Activated T-cell treated with anti-CD3 and anti-CD28 coated beads, Interleukin-2, amount 50 U/mL, for 72 hours (primary cell): Measurements from ENCODE around the gene SBNO2. TPM values are rescaled to one million over a fixed set of nuclear protein-coding genes. Genes with fewer than 3 reads are reported as not detected.
A peak's percentile ranks its signal among the peaks of the same experiment; 100 is the strongest.

Source experiments
- ATAC-seq, 2 donors: fragments of 150-1000 bp; cut with Tn5 transposase; replicated peaks in 1 of 2; 2 replicates each; pipeline ENCODE4 v1.10.0; 2021; ENCODE audit warnings: moderate library complexity in 2 of 2, mild to moderate bottlenecking in 1 of 2
- DNase-seq, 2 donors: peaks; one replicate each; pipeline ENCODE4 v3.0.0; 2021 to 2022; ENCODE audit warnings: mixed read lengths in 1 of 2
- H3K27ac Mint-ChIP-seq: one replicate; pipeline ENCODE4 v1.8.0; 2022; ENCODE audit warnings: mild to moderate bottlenecking, moderate library complexity, mixed read lengths
- H3K27me3 Mint-ChIP-seq: one replicate; pipeline ENCODE4 v1.8.0; 2022; ENCODE audit warnings: low read depth, mixed read lengths
- H3K36me3 Mint-ChIP-seq, 2 donors: one replicate each; pipeline ENCODE4 v1.8.0; 2022; ENCODE audit warnings: mixed read lengths in 2 of 2, mild to moderate bottlenecking in 1 of 2; ENCODE audit not compliant: insufficient read depth in 2 of 2
- H3K4me1 Mint-ChIP-seq: one replicate; pipeline ENCODE4 v1.8.0; 2022; ENCODE audit warnings: low read depth, mixed read lengths
- H3K4me3 Mint-ChIP-seq, 2 donors: one replicate each; pipeline ENCODE4 v1.8.0; 2022; ENCODE audit warnings: mild to moderate bottlenecking in 2 of 2, mixed read lengths in 2 of 2, moderate library complexity in 2 of 2
- H3K9me3 Mint-ChIP-seq, 2 donors: one replicate each; pipeline ENCODE4 v1.8.0; 2022; ENCODE audit warnings: mixed read lengths in 2 of 2
- total RNA-seq, 2 donors: library from RNA; stranded (reverse); gene quantifications; one replicate each; pipeline ENCODE4 v1.2.3, GENCODE V29; 2022

Gene SBNO2
- total RNA-seq, 2 donors from 2014 or later, result 142 to 146 TPM

DNA sequence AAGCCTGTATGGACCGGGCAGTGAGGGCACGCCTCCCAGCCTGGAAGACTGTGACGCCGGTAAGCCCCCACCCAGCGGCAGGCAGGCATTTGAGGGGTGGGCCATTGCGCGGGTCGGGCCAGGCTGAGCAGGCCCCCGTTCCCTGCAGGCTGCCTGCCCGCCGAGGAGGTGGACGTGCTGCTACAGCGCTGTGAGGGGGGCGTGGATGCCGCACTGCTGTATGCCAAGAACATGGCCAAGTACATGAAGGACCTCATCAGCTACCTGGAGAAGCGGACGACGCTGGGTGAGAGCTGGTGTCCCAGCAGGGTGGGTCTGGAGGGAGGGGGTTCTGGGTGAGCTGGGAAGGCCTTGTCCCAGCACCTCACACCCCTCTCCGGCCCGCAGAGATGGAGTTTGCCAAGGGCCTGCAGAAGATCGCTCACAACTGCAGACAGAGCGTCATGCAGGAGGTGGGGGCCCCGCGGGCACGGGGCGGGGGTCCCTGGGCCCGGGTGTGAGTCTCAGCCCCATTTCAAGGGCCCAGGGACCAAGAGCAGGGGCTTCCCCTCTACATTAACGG is 100.0 kb downstream of the SBNO2 start:
- H3K4me3 Mint-ChIP-seq, result peak overlapping the region; percentile 50 to 76
- no peak overlapping the region for H3K27ac Mint-ChIP-seq
- peak in 1 of 2 donors; percentile 0 for ATAC-seq
- no peaks in the 10 kb centered on the region for H3K27me3 Mint-ChIP-seq
- H3K4me1 Mint-ChIP-seq, result peaks cover 71% of the 10 kb centered on the region
- peaks cover 21 to 40% of the 10 kb centered on the region in 2 donors for H3K36me3 Mint-ChIP-seq
- no peak for DNase-seq
- no peaks in the 10 kb centered on the region for H3K9me3 Mint-ChIP-seq

- H3K9me3 Mint-ChIP-seq, result no peaks in the 10 kb centered on the region
- peak overlapping the region; percentile 50 to 76 for H3K4me3 Mint-ChIP-seq
- H3K27me3 Mint-ChIP-seq, result no peaks in the 10 kb centered on the region
- DNase-seq, result no peak
- H3K36me3 Mint-ChIP-seq, result peaks cover 26 to 46% of the 10 kb centered on the region in 2 donors
- H3K27ac Mint-ChIP-seq, result no peak overlapping the region
- no peak for ATAC-seq
- H3K4me1 Mint-ChIP-seq, result peaks cover 76% of the 10 kb centered on the region
Measured at GRCh38 chr19:1073063-1073955, 100.8 kb downstream of the SBNO2 start.

DNA sequence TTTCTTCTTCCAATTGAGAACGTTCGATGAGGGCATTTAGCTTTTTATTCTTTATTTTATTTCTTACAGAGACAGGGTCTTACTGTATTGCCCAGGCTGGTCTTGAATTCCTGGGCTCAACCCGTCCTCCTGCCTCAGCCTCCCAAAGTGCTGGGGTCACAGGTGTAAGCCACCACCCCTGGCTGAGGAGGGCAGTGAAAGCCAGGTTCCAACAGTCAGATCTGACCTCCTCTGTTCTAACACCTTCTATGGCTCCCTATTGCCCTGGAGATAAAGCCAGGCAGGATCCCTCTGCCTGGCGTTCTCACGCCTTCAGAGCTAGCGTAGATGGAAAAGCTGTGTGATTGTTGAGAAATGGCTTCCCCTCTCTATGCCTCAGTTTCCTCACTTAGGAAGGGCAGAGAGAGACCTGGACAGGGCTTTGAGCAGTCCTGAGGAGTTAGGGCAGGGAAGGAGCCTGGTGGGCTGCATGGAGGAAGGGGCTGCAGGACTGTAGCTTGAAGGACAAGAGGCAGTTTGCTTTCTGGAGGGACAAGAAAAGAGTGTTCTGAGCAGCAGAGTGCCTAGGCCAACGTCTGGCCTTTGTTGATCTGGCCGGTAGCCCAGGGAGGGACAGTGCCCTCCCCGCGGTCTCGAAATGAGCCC is 101.6 kb downstream of the SBNO2 start:
- Mint-ChIP-seq H3K27ac (peak overlapping the region; percentile 76), H3K9me3 (no peaks in the 10 kb centered on the region), H3K4me3 (peak overlapping the region; percentile 56 to 80), H3K4me1 (peaks cover 69% of the 10 kb centered on the region), H3K36me3 (peaks cover 23 to 39% of the 10 kb centered on the region in 2 donors), H3K27me3 (no peaks in the 10 kb centered on the region)
- ATAC-seq, result no peak
- no peak for DNase-seq

GRCh38 chr19:1070931-1071791 is 102.9 kb downstream of the SBNO2 start:
- DNase-seq, result no peak
- H3K9me3 Mint-ChIP-seq, result no peaks in the 10 kb centered on the region
- no peak overlapping the region for H3K27ac Mint-ChIP-seq
- peaks cover 20 to 34% of the 10 kb centered on the region in 2 donors for H3K36me3 Mint-ChIP-seq
- peak overlapping the region; percentile 80 to 97 for H3K4me3 Mint-ChIP-seq
- ATAC-seq, result no peak
- H3K27me3 Mint-ChIP-seq, result no peaks in the 10 kb centered on the region
- H3K4me1 Mint-ChIP-seq, result peaks cover 57% of the 10 kb centered on the region

- peaks cover 57% of the 10 kb centered on the region for H3K4me1 Mint-ChIP-seq
- no peak overlapping the region for H3K27ac Mint-ChIP-seq
- H3K4me3 Mint-ChIP-seq, result peak overlapping the region; percentile 16 to 97
- no peaks in the 10 kb centered on the region for H3K9me3 Mint-ChIP-seq
- peaks cover 14 to 28% of the 10 kb centered on the region in 2 donors for H3K36me3 Mint-ChIP-seq
- DNase-seq, result no peak
- H3K27me3 Mint-ChIP-seq, result no peaks in the 10 kb centered on the region
- no peak for ATAC-seq
Measured at GRCh38 chr19:1070576-1070930, 103.5 kb downstream of the SBNO2 start.

GRCh38 chr19:1069009-1069779 is 104.9 kb downstream of the SBNO2 start:
- H3K27ac Mint-ChIP-seq, result peak overlapping the region; percentile 92
- peak overlapping the region; percentile 93 to 97 for H3K4me3 Mint-ChIP-seq
- H3K4me1 Mint-ChIP-seq, result peaks cover 62% of the 10 kb centered on the region
- ATAC-seq (peak; percentile 4 to 27), DNase-seq (peak; percentile 61)
- peaks cover 13 to 26% of the 10 kb centered on the region in 2 donors for H3K36me3 Mint-ChIP-seq
- no peaks in the 10 kb centered on the region for H3K9me3 Mint-ChIP-seq
- H3K27me3 Mint-ChIP-seq, result no peaks in the 10 kb centered on the region

DNA sequence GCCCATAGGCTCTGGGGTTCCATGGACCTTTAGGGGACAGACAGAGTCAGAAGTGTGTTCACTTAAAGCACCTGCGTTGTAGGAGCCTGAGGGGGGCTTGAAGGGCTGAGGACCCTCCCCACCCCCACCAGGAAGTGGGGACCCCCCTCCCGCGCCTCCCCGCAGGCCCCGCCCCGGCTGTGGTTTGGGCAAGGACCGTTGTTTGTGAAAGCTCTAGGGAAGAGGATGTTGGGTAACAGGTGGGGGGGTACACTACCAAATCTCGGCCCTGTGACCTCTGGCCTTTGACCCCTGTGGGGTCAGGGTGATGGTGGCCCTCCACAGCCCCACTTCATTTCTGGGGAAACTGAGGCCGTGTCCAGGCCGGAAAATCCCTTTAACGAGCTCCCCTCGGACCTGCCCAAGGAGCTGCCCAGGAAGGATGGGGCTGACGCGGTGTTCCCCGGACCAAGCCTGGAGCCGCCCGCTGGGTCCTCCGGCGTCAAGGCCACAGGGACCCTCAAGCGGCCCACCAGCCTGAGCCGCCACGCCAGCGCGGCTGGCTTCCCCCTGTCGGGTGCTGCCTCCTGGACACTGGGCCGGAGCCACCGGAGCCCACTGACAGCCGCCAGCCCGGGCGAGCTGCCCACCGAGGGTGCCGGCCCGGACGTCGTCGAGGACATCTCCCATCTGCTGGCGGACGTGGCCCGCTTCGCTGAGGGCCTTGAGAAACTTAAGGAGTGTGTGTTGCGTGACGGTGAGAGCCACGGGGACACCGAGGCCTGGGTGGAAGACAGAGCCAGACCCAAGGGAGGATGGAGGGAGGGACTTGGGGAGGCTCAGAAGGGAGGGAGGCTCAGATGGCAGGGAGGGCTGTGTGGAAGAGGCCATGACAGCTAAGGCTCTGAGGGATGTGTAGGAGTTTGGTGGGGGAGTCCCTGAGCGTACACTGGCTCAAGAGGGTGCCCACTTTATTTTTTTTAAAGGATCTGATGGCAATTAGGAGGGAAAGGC is 105.8 kb downstream of the SBNO2 start:
- Mint-ChIP-seq H3K36me3 (peaks cover 13 to 26% of the 10 kb centered on the region in 2 donors), H3K27me3 (no peaks in the 10 kb centered on the region), H3K4me1 (peaks cover 57% of the 10 kb centered on the region), H3K9me3 (no peaks in the 10 kb centered on the region), H3K27ac (peak overlapping the region; percentile 92), H3K4me3 (peak overlapping the region; percentile 93 to 97)
- DNase-seq (peak; percentile 65 to 71), ATAC-seq (peak; percentile 4 to 16)

DNA sequence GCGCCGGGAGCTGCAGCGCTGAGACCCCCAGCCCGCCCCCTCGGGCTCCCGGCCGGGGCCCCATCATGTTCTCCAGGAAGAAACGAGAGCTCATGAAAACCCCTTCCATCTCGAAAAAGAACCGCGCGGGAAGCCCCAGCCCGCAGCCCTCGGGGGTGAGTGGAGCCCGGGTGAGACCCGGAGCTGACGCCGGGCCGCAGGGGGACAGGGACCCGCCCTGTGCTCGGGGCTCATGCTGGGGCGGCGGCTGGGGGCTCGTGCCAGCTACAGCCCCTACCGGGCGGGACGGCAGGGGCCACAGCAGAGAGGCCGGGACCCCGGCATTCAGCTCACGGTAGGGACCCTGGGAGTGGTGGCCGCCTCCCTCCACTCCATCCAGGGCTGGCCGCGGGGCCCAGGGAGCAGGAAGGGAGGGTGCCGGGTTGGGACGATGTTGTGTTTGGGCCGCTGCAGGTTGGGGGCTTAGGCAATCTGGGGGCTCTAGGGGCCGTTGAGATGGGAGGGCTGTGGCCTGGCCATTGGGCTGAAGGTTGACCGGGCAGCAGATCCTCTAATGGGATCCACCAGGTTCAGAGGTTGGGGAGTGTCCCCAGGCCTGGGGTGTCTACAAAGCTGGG is 106.6 kb downstream of the SBNO2 start:
- peak overlapping the region; percentile 50 for H3K27ac Mint-ChIP-seq
- no peaks in the 10 kb centered on the region for H3K27me3 Mint-ChIP-seq
- H3K36me3 Mint-ChIP-seq, result peaks cover 13 to 21% of the 10 kb centered on the region in 2 donors
- H3K9me3 Mint-ChIP-seq, result no peaks in the 10 kb centered on the region
- H3K4me1 Mint-ChIP-seq, result peaks cover 49% of the 10 kb centered on the region
- ATAC-seq, result peak; percentile 52 to 61
- DNase-seq, result peak; percentile 78 to 80
- H3K4me3 Mint-ChIP-seq, result peak overlapping the region; percentile 93 to 97

DNA sequence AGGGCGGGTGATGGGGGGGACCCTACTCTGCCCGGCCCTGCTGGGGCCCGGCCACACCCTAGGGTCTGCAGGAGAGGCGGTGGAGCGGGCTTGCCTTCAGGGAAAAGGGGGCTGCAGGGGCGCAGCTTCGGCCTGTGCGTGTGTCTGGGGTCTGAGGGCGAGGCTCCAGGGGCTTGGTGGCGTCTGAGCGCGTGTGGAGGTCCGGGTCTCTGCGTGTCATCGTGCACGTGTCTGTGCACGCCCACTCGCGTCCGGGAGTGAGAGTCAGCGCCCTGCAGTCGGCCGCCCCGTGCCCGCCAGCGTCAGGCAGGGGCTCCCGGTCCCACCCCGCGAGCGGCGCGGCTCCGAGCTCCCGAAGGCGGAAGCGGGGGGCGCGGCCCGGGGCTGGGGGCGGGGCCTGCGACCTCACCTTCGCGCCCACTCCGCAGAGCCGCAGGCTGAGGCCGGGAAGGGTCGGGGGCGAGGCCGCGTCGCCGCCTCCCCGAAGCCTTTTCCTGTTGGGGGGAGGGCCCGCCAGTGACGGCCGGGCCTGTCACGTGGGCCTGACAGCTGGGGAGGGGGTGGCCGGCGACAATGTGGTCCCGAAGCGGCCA is 107.2 kb downstream of the SBNO2 start, which contains the start of gene ARHGAP45:
ARHGAP45 (plus strand) TSS at position 420 of the 593 bp plus-strand sequence. CDS start 239 bp downstream, outside the sequence.
- H3K4me1 Mint-ChIP-seq, result peaks cover 42% of the 10 kb centered on the region
- peak within 1 kb of the TSS; percentile 93 to 97 for H3K4me3 Mint-ChIP-seq
- DNase-seq (peak; percentile 86 to 88), ATAC-seq (peak; percentile 63 to 69)
- H3K36me3 Mint-ChIP-seq, result peaks cover 12 to 15% of the 10 kb centered on the region in 2 donors
- no peaks in the 10 kb centered on the region for H3K9me3 Mint-ChIP-seq
- peak within 1 kb of the TSS; percentile 50 for H3K27ac Mint-ChIP-seq
- H3K27me3 Mint-ChIP-seq, result no peaks in the 10 kb centered on the region

GRCh38 chr19:1066251-1066747 is 107.8 kb downstream of the SBNO2 start:
- DNase-seq (no peak), ATAC-seq (no peak)
- peaks cover 9 to 12% of the 10 kb centered on the region in 2 donors for H3K36me3 Mint-ChIP-seq
- H3K9me3 Mint-ChIP-seq, result no peaks in the 10 kb centered on the region
- peak overlapping the region; percentile 72 to 78 for H3K4me3 Mint-ChIP-seq
- no peaks in the 10 kb centered on the region for H3K27me3 Mint-ChIP-seq
- no peak overlapping the region for H3K27ac Mint-ChIP-seq
- peaks cover 39% of the 10 kb centered on the region for H3K4me1 Mint-ChIP-seq
